Astrocyte (in vitro differentiated cells and primary cell): ENCODE results near the gene KLF11. TPM values are rescaled to one million over a fixed set of nuclear protein-coding genes. Genes with fewer than 3 reads are reported as not detected.
"Not testable (repeated sequence)": the region's sequence is repeated elsewhere in the genome, so short reads cannot be mapped to it uniquely, and the experiment has no call there.

Experiments used
- DNase-seq: peaks from one replicate; pipeline ENCODE4 v3.0.0-alpha.2; 2010; ENCODE audit warnings: low read depth
- FAIRE-seq: peaks from 2 replicates; lab custom pipeline; 2011; peaks lifted over from hg19 to GRCh38; lab: Jason Lieb, UNC
- H2AFZ ChIP-seq: 2 replicates; pipeline ENCODE4 v1.6.0; 2012; ENCODE audit warnings: low read depth, low read length, inconsistent platforms
- H3K27ac ChIP-seq: 2 replicates; pipeline ENCODE4 v1.5.1; 2011; ENCODE audit warnings: low read depth, low read length, inconsistent platforms
- H3K27me3 ChIP-seq: 2 replicates; pipeline ENCODE4 v1.6.0; 2011; ENCODE audit warnings: low read length, inconsistent platforms; ENCODE audit not compliant: insufficient read depth
- H3K36me3 ChIP-seq: 2 replicates; pipeline ENCODE4 v1.5.1; 2011; ENCODE audit warnings: low read length, inconsistent platforms; ENCODE audit not compliant: insufficient read depth
- H3K4me1 ChIP-seq: 2 replicates; pipeline ENCODE4 v1.5.1; 2011; ENCODE audit warnings: low read length, inconsistent platforms; ENCODE audit not compliant: insufficient read depth
- H3K4me2 ChIP-seq: 2 replicates; pipeline ENCODE4 v1.6.0; 2012; ENCODE audit warnings: low read length, inconsistent platforms
- H3K4me3 ChIP-seq: 2 replicates; pipeline ENCODE4 v1.5.1; 2011; ENCODE audit warnings: low read depth, mild to moderate bottlenecking, low read length, inconsistent platforms; ENCODE audit not compliant: insufficient read depth
- H3K79me2 ChIP-seq: 2 replicates; pipeline ENCODE4 v1.6.0; 2012; ENCODE audit warnings: mild to moderate bottlenecking, low read length, inconsistent platforms; ENCODE audit not compliant: insufficient read depth
- H3K9ac ChIP-seq: 2 replicates; pipeline ENCODE4 v1.6.0; 2012; ENCODE audit warnings: mild to moderate bottlenecking, low read length, inconsistent platforms
- H3K9me3 ChIP-seq: 2 replicates; pipeline ENCODE4 v1.5.1; 2012; ENCODE audit warnings: low read depth, mild to moderate bottlenecking, low read length, inconsistent platforms; ENCODE audit not compliant: insufficient read depth
- H4K20me1 ChIP-seq: 2 replicates; pipeline ENCODE4 v1.6.0; 2012; ENCODE audit warnings: low read length, inconsistent platforms; ENCODE audit not compliant: insufficient read depth
- H3K27ac Mint-ChIP-seq: one replicate; pipeline ENCODE4 v1.8.0; 2021; ENCODE audit warnings: mild to moderate bottlenecking, mixed read lengths; ENCODE audit not compliant: unreplicated experiment
- H3K27me3 Mint-ChIP-seq: one replicate; pipeline ENCODE4 v1.8.0; 2021; ENCODE audit warnings: low read depth, mixed read lengths; ENCODE audit not compliant: unreplicated experiment
- H3K36me3 Mint-ChIP-seq: one replicate; pipeline ENCODE4 v1.8.0; 2021; ENCODE audit warnings: low read depth, mixed read lengths; ENCODE audit not compliant: unreplicated experiment
- H3K4me1 Mint-ChIP-seq: one replicate; pipeline ENCODE4 v1.8.0; 2021; ENCODE audit warnings: low read depth, mixed read lengths; ENCODE audit not compliant: unreplicated experiment
- H3K4me3 Mint-ChIP-seq: one replicate; pipeline ENCODE4 v1.8.0; 2021; ENCODE audit warnings: mild to moderate bottlenecking, moderate library complexity, mixed read lengths; ENCODE audit not compliant: unreplicated experiment
- H3K9me3 Mint-ChIP-seq: one replicate; pipeline ENCODE4 v1.8.0; 2021; ENCODE audit warnings: mild to moderate bottlenecking, mixed read lengths; ENCODE audit not compliant: unreplicated experiment
- CTCF ChIP-seq: IDR thresholded peaks from 2 replicates; pipeline ENCODE4 v1.5.1; 2011; ENCODE audit warnings: low read depth, mild to moderate bottlenecking, inconsistent platforms, low read length, moderate library complexity; ENCODE audit not compliant: insufficient read depth
- EZH2 ChIP-seq: IDR thresholded peaks from 2 replicates; pipeline ENCODE4 v1.6.1; 2012; ENCODE audit warnings: mild to moderate bottlenecking, low read length, inconsistent platforms; ENCODE audit not compliant: insufficient read depth
- total RNA-seq: library from RNA; stranded (reverse); gene quantifications from 2 replicates; pipeline ENCODE4 v1.2.1, GENCODE V29; 2021

KLF11 gene
- total RNA-seq, 1 donor from 2014 or later, result 9.8 TPM

- Mint-ChIP-seq H3K4me3 (no peak overlapping the region), H3K9me3 (peaks cover 11% of the 10 kb centered on the region), H3K4me1 (peaks cover 3% of the 10 kb centered on the region), H3K27me3 (peaks cover under 1% of the 10 kb centered on the region), H3K36me3 (no peaks in the 10 kb centered on the region), H3K27ac (no peak overlapping the region)
- no peaks in the 10 kb centered on the region for H3K79me2 ChIP-seq
- H3K4me3 ChIP-seq, result no peak overlapping the region
- H2AFZ ChIP-seq, result no peak overlapping the region
- H3K9ac ChIP-seq, result no peak overlapping the region
- DNase-seq (no peak), FAIRE-seq (no peak)
- H3K36me3 ChIP-seq, result no peaks in the 10 kb centered on the region
- no peak overlapping the region for H3K4me2 ChIP-seq
- no peak for TF ChIP-seq EZH2
- TF ChIP-seq CTCF, result no peak
- no peak overlapping the region for H3K27ac ChIP-seq
- no peaks in the 10 kb centered on the region for H4K20me1 ChIP-seq
- peaks cover 3% of the 10 kb centered on the region for H3K27me3 ChIP-seq
- peaks cover 2% of the 10 kb centered on the region for H3K9me3 ChIP-seq
- H3K4me1 ChIP-seq, result peaks cover 2% of the 10 kb centered on the region
Observed at GRCh38 chr2:10012963-10013461, 30.3 kb upstream of the KLF11 start.

GRCh38 chr2:10013651-10014417 lies 29.5 kb upstream of the KLF11 start:
- not testable (repeated sequence) for FAIRE-seq, H3K27ac ChIP-seq, H3K4me3 Mint-ChIP-seq, H3K27me3 Mint-ChIP-seq, H4K20me1 ChIP-seq, H3K4me1 Mint-ChIP-seq, H3K9me3 ChIP-seq, H3K4me2 ChIP-seq, DNase-seq, H3K36me3 Mint-ChIP-seq, H2AFZ ChIP-seq, H3K79me2 ChIP-seq, H3K27ac Mint-ChIP-seq, H3K4me3 ChIP-seq, H3K9ac ChIP-seq, H3K36me3 ChIP-seq, H3K27me3 ChIP-seq, H3K4me1 ChIP-seq
- peaks cover 15% of the 10 kb centered on the region for H3K9me3 Mint-ChIP-seq

GRCh38 chr2:10014418-10015190 lies 28.7 kb upstream of the KLF11 start:
- H3K36me3 ChIP-seq, result no peaks in the 10 kb centered on the region
- Mint-ChIP-seq H3K9me3 (peaks cover 15% of the 10 kb centered on the region), H3K27me3 (peaks cover 16% of the 10 kb centered on the region), H3K36me3 (no peaks in the 10 kb centered on the region), H3K27ac (no peak overlapping the region), H3K4me1 (no peaks in the 10 kb centered on the region), H3K4me3 (no peak overlapping the region)
- H3K27me3 ChIP-seq, result peaks cover 5% of the 10 kb centered on the region
- H3K79me2 ChIP-seq, result no peaks in the 10 kb centered on the region
- no peak overlapping the region for H3K9ac ChIP-seq
- FAIRE-seq (no peak), DNase-seq (no peak)
- H3K9me3 ChIP-seq, result peaks cover 2% of the 10 kb centered on the region
- H2AFZ ChIP-seq, result no peak overlapping the region
- H3K4me3 ChIP-seq, result no peak overlapping the region
- no peaks in the 10 kb centered on the region for H4K20me1 ChIP-seq
- H3K4me2 ChIP-seq, result no peak overlapping the region
- no peak overlapping the region for H3K27ac ChIP-seq
- H3K4me1 ChIP-seq, result peaks cover 2% of the 10 kb centered on the region
- TF ChIP-seq CTCF, result no peak
- no peak for TF ChIP-seq EZH2

- not testable (repeated sequence) for H3K9ac ChIP-seq, H3K27ac ChIP-seq, H4K20me1 ChIP-seq, DNase-seq, H3K4me3 ChIP-seq, H3K79me2 ChIP-seq, H2AFZ ChIP-seq, H3K9me3 ChIP-seq, H3K4me3 Mint-ChIP-seq, H3K4me1 Mint-ChIP-seq, H3K36me3 Mint-ChIP-seq, H3K27me3 ChIP-seq, FAIRE-seq, H3K4me1 ChIP-seq, H3K36me3 ChIP-seq, H3K27ac Mint-ChIP-seq, H3K4me2 ChIP-seq
- H3K27me3 Mint-ChIP-seq, result peaks cover 18% of the 10 kb centered on the region
- peaks cover 15% of the 10 kb centered on the region for H3K9me3 Mint-ChIP-seq
Observed at GRCh38 chr2:10015376-10015989, 27.9 kb upstream of the KLF11 start.
